GM10248 (cell line): ENCODE data around the gene SCN3B.

Source experiments
- CTCF ChIA-PET: fragments of 300-600 bp; sonication (Branson Sonifier 250); formaldehyde crosslinking; extraction: SDS; loops from one replicate; lab custom pipeline; 2021; ENCODE audit warnings: antibody characterized with exemption; lab: Yijun Ruan, JAX
- POLR2A ChIA-PET: fragments of 350-650 bp; sonication (Branson Sonifier 250); formaldehyde crosslinking; extraction: SDS; loops from one replicate; lab custom pipeline; 2020; ENCODE audit warnings: antibody characterized with exemption; lab: Yijun Ruan, JAX
- DNase-seq: peaks from one replicate; pipeline ENCODE4 v3.0.0; 2012; ENCODE audit errors: extremely low spot score
- CTCF ChIP-seq: IDR thresholded peaks from 2 replicates; pipeline ENCODE4 v1.5.1; 2012; ENCODE audit warnings: mild to moderate bottlenecking, low read depth; ENCODE audit errors: extremely low read depth, missing control alignments, control extremely low read depth

Gene SCN3B

GRCh38 chr11:123654566-123655081 is at the start of gene SCN3B:
SCN3B (minus strand) TSS chr11:123654624; CDS start chr11:123653801, 823 bp downstream.
- peak; percentile 44 for DNase-seq
- ChIA-PET CTCF (interaction anchor here (1.3 to 3.6 kb wide), 4 partner anchors 11 to 56 kb away, joined by 3 to 13 read pairs (median 10); no protein-coding TSS in a partner anchor), POLR2A (interaction anchor here (0.7 kb wide), 1 partner anchor 11 kb away, joined by 3 read pairs; no protein-coding TSS in a partner anchor)
- TF ChIP-seq CTCF = no peak

- DNase-seq = no peak
- TF ChIP-seq CTCF = no peak
- ChIA-PET CTCF (interaction anchor here (1.0 to 2.7 kb wide), 5 partner anchors 13 to 123 kb away, joined by 3 to 7 read pairs (median 3); no protein-coding TSS in a partner anchor), POLR2A (no interaction called here)
Measured at GRCh38 chr11:123702696-123703095, 48.3 kb upstream of the SCN3B start.

- ChIA-PET CTCF (interaction anchor here (1.3 to 2.7 kb wide), 2 partner anchors 15 to 62 kb away, joined by 3 to 7 read pairs; no protein-coding TSS in a partner anchor), POLR2A (no interaction called here)
- DNase-seq = no peak
- no peak for TF ChIP-seq CTCF
Measured at GRCh38 chr11:123702139-123702538, 47.7 kb upstream of the SCN3B start.

GRCh38 chr11:123700772-123701171 is 46.3 kb upstream of the SCN3B start:
- POLR2A ChIA-PET = no interaction called here
- no peak for DNase-seq
- TF ChIP-seq CTCF = no peak
- CTCF ChIA-PET = interaction anchor here (2.7 kb wide), 1 partner anchor 16 kb away, joined by 7 read pairs; no protein-coding TSS in a partner anchor

GRCh38 chr11:123698546-123699127 is 44.2 kb upstream of the SCN3B start:
- TF ChIP-seq CTCF = no peak
- CTCF ChIA-PET = interaction anchor here (1.0 to 4.7 kb wide), 6 partner anchors 9 to 58 kb away, joined by 3 to 21 read pairs (median 8); no protein-coding TSS in a partner anchor
- POLR2A ChIA-PET = no interaction called here
- DNase-seq = no peak

GRCh38 chr11:123696183-123696582 is 41.8 kb upstream of the SCN3B start:
- POLR2A ChIA-PET = no interaction called here
- CTCF ChIA-PET = interaction anchor here (4.7 kb wide), 1 partner anchor 11 kb away, joined by 21 read pairs; no protein-coding TSS in a partner anchor
- no peak for DNase-seq

More at GRCh38 chr11:123696183-123696582, 41.8 kb upstream of the SCN3B start:
- no peak for TF ChIP-seq CTCF
